HepG2 (cell line): Measurements from ENCODE around the gene XPO5. TPM values are rescaled to one million over a fixed set of nuclear protein-coding genes. Genes with fewer than 3 reads are reported as not detected.

Experiments used
- CTCF ChIP-seq: sonication (generic); formaldehyde crosslinking; IDR thresholded peaks from 2 replicates; pipeline ENCODE4 v1.5.0; 2020; ENCODE audit warnings: mild to moderate bottlenecking, missing genetic modification reagents, moderate library complexity
- DZIP1 ChIP-seq: sonication (generic); formaldehyde crosslinking; IDR thresholded peaks from 2 replicates; pipeline ENCODE4 v1.5.0; 2020; ENCODE audit warnings: mild to moderate bottlenecking, missing genetic modification reagents
- GPN1 ChIP-seq: sonication (generic); formaldehyde crosslinking; IDR thresholded peaks from 2 replicates; pipeline ENCODE4 v1.5.1; 2020; ENCODE audit warnings: missing genetic modification reagents, borderline replicate concordance
- IRX3 ChIP-seq: sonication (generic); formaldehyde crosslinking; IDR thresholded peaks from 2 replicates; pipeline ENCODE4 v1.8.1; 2023; ENCODE audit warnings: mild to moderate bottlenecking, low read depth, missing genetic modification reagents, borderline replicate concordance
- NRL ChIP-seq: sonication (generic); formaldehyde crosslinking; IDR thresholded peaks from 2 replicates; pipeline ENCODE4 v1.5.0; 2020; ENCODE audit warnings: missing genetic modification reagents, mild to moderate bottlenecking, moderate library complexity, borderline replicate concordance
- RAD21 ChIP-seq: fragments of 450-650 bp; formaldehyde crosslinking; IDR thresholded peaks from 2 replicates; pipeline ENCODE4 v1.5.0; 2020; ENCODE audit warnings: mild to moderate bottlenecking
- USF2 ChIP-seq, 2 experiments: sonication (generic) in 1 of 2; formaldehyde crosslinking in 1 of 2; IDR thresholded peaks; 2 replicates each; pipeline versions ENCODE4 v1.5.1 to v1.6.1; 2011 to 2020; ENCODE audit warnings: borderline replicate concordance in 1 of 2, low read depth in 1 of 2, low read length in 1 of 2, mild to moderate bottlenecking in 1 of 2, missing genetic modification reagents in 1 of 2, moderate library complexity in 1 of 2
- YEATS4 ChIP-seq: sonication (generic); formaldehyde crosslinking; IDR thresholded peaks from 2 replicates; pipeline ENCODE4 v1.4.0; 2020; ENCODE audit warnings: missing genetic modification reagents, borderline replicate concordance
- ZFX ChIP-seq: sonication (generic); formaldehyde crosslinking; IDR thresholded peaks from 2 replicates; pipeline ENCODE4 v1.4.0; 2020; ENCODE audit warnings: mild to moderate bottlenecking, low read depth, missing genetic modification reagents, moderate library complexity
- ZGPAT ChIP-seq: IDR thresholded peaks from 2 replicates; pipeline ENCODE4 v1.6.1; 2016; ENCODE audit warnings: mild to moderate bottlenecking
- ZNF251 ChIP-seq: sonication (generic); formaldehyde crosslinking; IDR thresholded peaks from 2 replicates; pipeline ENCODE4 v1.9.0; 2021; ENCODE audit warnings: mild to moderate bottlenecking, missing genetic modification reagents
- ZNF503 ChIP-seq: sonication (generic); formaldehyde crosslinking; IDR thresholded peaks from 2 replicates; pipeline ENCODE4 v1.4.0; 2020; ENCODE audit warnings: missing genetic modification reagents
- ZNF607 ChIP-seq: sonication (generic); formaldehyde crosslinking; IDR thresholded peaks from 2 replicates; pipeline ENCODE4 v1.5.1; 2020; ENCODE audit warnings: missing genetic modification reagents, mild to moderate bottlenecking, borderline replicate concordance
- ZNF782 ChIP-seq: sonication (generic); formaldehyde crosslinking; IDR thresholded peaks from 2 replicates; pipeline ENCODE4 v1.4.0; 2020; ENCODE audit warnings: missing genetic modification reagents, mild to moderate bottlenecking, borderline replicate concordance
- ZSCAN29 ChIP-seq: sonication (generic); formaldehyde crosslinking; conservative IDR thresholded peaks from 2 replicates; pipeline ENCODE4 v1.4.0; 2020; ENCODE audit warnings: mild to moderate bottlenecking, missing genetic modification reagents
- ZXDC ChIP-seq: sonication (generic); formaldehyde crosslinking; IDR thresholded peaks from 2 replicates; pipeline ENCODE4 v1.5.0; 2020; ENCODE audit warnings: mild to moderate bottlenecking, missing genetic modification reagents
- polyA plus RNA-seq, 8 experiments: library from polyadenylated mRNA; depleted of rRNA in 3 of 8; stranded (reverse) in 7 of 8; unstranded in 1 of 8; fragments of >200 nt; fragmentation: Illumina TruSeq in 4 of 8; extraction: Trizol in 4 of 8; gene quantifications; 2 replicates each; pipeline versions ENCODE4 v1.2.1 to v1.2.3, GENCODE V29; 2011 to 2016; ENCODE audit warnings: low read depth in 4 of 8, missing spikeins in 1 of 8, mixed read lengths in 1 of 8; ENCODE audit not compliant: insufficient read depth in 1 of 8
- total RNA-seq, 5 experiments: library from RNA; depleted of rRNA; stranded (reverse); fragments of >200 nt; fragmentation: Illumina TruSeq; extraction: Trizol; gene quantifications; 2 replicates each; pipeline ENCODE4 v1.2.3, GENCODE V29; 2016; ENCODE audit warnings: low read depth in 1 of 5

Gene XPO5
- total and polyA plus RNA-seq, 2 of the 13 experiments (the other 11 are each of a cell fraction or from before 2014, with no cell fraction given), result 52.2 to 68.0 TPM

- no peak for TF ChIP-seq ZNF503 (CRISPR knock-in tag)
- TF ChIP-seq ZFX (CRISPR knock-in tag), result no peak
- TF ChIP-seq IRX3, result no peak
- no peak for TF ChIP-seq ZNF782 (CRISPR knock-in tag)
- TF ChIP-seq GPN1 (CRISPR knock-in tag), result no peak
- 0 out of 2 replicates have a peak, but pooled peaks have one; percentile 34 for TF ChIP-seq DZIP1 (CRISPR knock-in tag)
- TF ChIP-seq CTCF (CRISPR knock-in tag), result no peak
- no peak for TF ChIP-seq ZSCAN29 (CRISPR knock-in tag)
- no peak for TF ChIP-seq USF2 (IDR thresholded peaks at IDR 0.05; ENCODE audit: low read depth, low read length)
- TF ChIP-seq USF2 (CRISPR knock-in tag; IDR thresholded peaks at IDR 0.05; ENCODE audit: borderline replicate concordance), result no peak
- TF ChIP-seq ZNF251 (CRISPR knock-in tag), result no peak
- no peak for TF ChIP-seq ZNF607 (CRISPR knock-in tag)
- TF ChIP-seq NRL (CRISPR knock-in tag), result peak; percentile 43; the same call in 1 of the 2 replicates
- no peak for TF ChIP-seq YEATS4 (CRISPR knock-in tag)
- TF ChIP-seq RAD21, result no peak
- TF ChIP-seq ZXDC (CRISPR knock-in tag), result no peak
- no peak for TF ChIP-seq ZGPAT
These were observed 65.0 kb downstream of the XPO5 start (continued) for GRCh38 chr6:43510827-43511163.
